Esophagus mucosa (tissue), 1 donor: Measurements from ENCODE around the gene TP53AIP1. TPM values are rescaled to one million over a fixed set of nuclear protein-coding genes. Genes with fewer than 3 reads are reported as not detected.
"Not testable (repeated sequence)": the region's sequence is repeated elsewhere in the genome, so short reads cannot be mapped to it uniquely, and the experiment has no call there.

Experiments used
- ATAC-seq: fragments of 200-7000 bp; cut with Tn5 transposase; one replicate; pipeline ENCODE4 v1.9.1; 2020
- total RNA-seq: library from RNA; stranded (reverse); gene quantifications from one replicate; pipeline ENCODE4 v1.2.4, GENCODE V29; 2023
- donor health status: DM: yes; HTN: yes; CAD: no.

Gene TP53AIP1
- total RNA-seq, 1 donor from 2014 or later: 22.2 TPM

GRCh38 chr11:128924510-128925249 is 18.0 kb downstream of the TP53AIP1 start:
- ATAC-seq: no peak

- no peak for ATAC-seq
Measured at GRCh38 chr11:128924104-128924503, 18.6 kb downstream of the TP53AIP1 start.

- ATAC-seq: no peak
Measured at GRCh38 chr11:128921793-128922192, 20.9 kb downstream of the TP53AIP1 start.

- ATAC-seq: no peak
Measured at GRCh38 chr11:128920666-128921065, 22.0 kb downstream of the TP53AIP1 start.

- not testable (repeated sequence) for ATAC-seq
Measured at GRCh38 chr11:128919635-128920034, 23.0 kb downstream of the TP53AIP1 start.

GRCh38 chr11:128919216-128919615 is 23.5 kb downstream of the TP53AIP1 start:
- no peak for ATAC-seq

- no peak for ATAC-seq
Measured at GRCh38 chr11:128917144-128917724, 25.4 kb downstream of the TP53AIP1 start.

GRCh38 chr11:128916681-128917080 is 26.0 kb downstream of the TP53AIP1 start:
- no peak for ATAC-seq

- ATAC-seq: no peak
Measured at GRCh38 chr11:128916037-128916572, 26.6 kb downstream of the TP53AIP1 start.

GRCh38 chr11:128915149-128915521 is 27.5 kb downstream of the TP53AIP1 start:
- ATAC-seq: no peak

- ATAC-seq: peak; percentile 75
Measured at GRCh38 chr11:128914216-128915148, 28.2 kb downstream of the TP53AIP1 start.

GRCh38 chr11:128913806-128914205 is 28.9 kb downstream of the TP53AIP1 start:
- ATAC-seq: no peak

GRCh38 chr11:128911701-128912100 is 31.0 kb downstream of the TP53AIP1 start:
- ATAC-seq: no peak

- no peak for ATAC-seq
Measured at GRCh38 chr11:128911239-128911638, 31.4 kb downstream of the TP53AIP1 start.

GRCh38 chr11:128910576-128910975 is 32.1 kb downstream of the TP53AIP1 start:
- ATAC-seq: no peak

GRCh38 chr11:128909438-128910125 is 33.1 kb downstream of the TP53AIP1 start:
- ATAC-seq: peak; percentile 53

GRCh38 chr11:128908391-128909246 is 34.1 kb downstream of the TP53AIP1 start:
- ATAC-seq: peak; percentile 78

GRCh38 chr11:128907585-128907984 is 35.1 kb downstream of the TP53AIP1 start:
- ATAC-seq: no peak

- no peak for ATAC-seq
Measured at GRCh38 chr11:128906185-128907050, 36.3 kb downstream of the TP53AIP1 start.
